ENCODE measurements around the gene TICAM1. TPM values are rescaled to one million over a fixed set of nuclear protein-coding genes. Genes with fewer than 3 reads are reported as not detected.

Gene TICAM1
- total and polyA plus RNA-seq, 2 of the 13 experiments (the other 11 are each of a cell fraction or from before 2014, with no cell fraction given), result 0.33 to 0.95 TPM

GRCh38 chr19:4791183-4792018 lies 40.1 kb downstream of the TICAM1 start, which contains the start of gene FEM1A:
Gene FEM1A, plus strand, starts transcription at chr19:4791734. Its CDS starts 121 bp downstream, at chr19:4791855.
- ChIA-PET CTCF (ENCODE audit: low intra/inter-chr PET ratio, low total read pairs) (interaction anchor here (0.8 to 3.1 kb wide), 4 partner anchors 12 to 67 kb away, joined by 4 to 68 read pairs (median 5); no protein-coding TSS in a partner anchor), POLR2A (interaction anchor here (0.6 to 1.5 kb wide), 22 partner anchors 10 to 929 kb away, joined by 3 to 15 read pairs (median 4); partner anchors contain the start of genes CATSPERD, DPP9, KDM4B and LONP1)
- Histone ChIP-seq H3K9ac (ENCODE audit: insufficient read depth, low read depth, low read length) (peak within 1 kb of the TSS; percentile 95), H3K4me1 (ENCODE audit: insufficient read depth, low read length) (peaks cover 51% of the 10 kb centered on the region), H3K27me3 (ENCODE audit: control insufficient read depth in 1 of 2, insufficient read depth in 2 of 2, low read length in 2 of 2) (no peaks in the 10 kb centered on the region), H3K27ac (ENCODE audit: extremely low read length, insufficient read depth, low read length) (peak within 1 kb of the TSS; percentile 79), H3K79me2 (ENCODE audit: insufficient read depth, low read length) (peaks cover 36% of the 10 kb centered on the region), H3K36me3 (replicated peaks in 1 of 2; ENCODE audit: control insufficient read depth in 1 of 2, insufficient read depth in 2 of 2, low read length in 2 of 2) (peaks cover 1 to 15% of the 10 kb centered on the region in 2 experiments; a peak in 3 of 5 replicates), H2AFZ (ENCODE audit: low read length) (no peak within 1 kb of the TSS), H3K9me3 (ENCODE audit: low read length) (no peaks in the 10 kb centered on the region), H4K20me1 (ENCODE audit: insufficient read depth, low read length) (no peaks in the 10 kb centered on the region), H3K4me3 (replicated peaks in 1 of 3; ENCODE audit: insufficient read depth in 1 of 3, low read depth in 2 of 3, low read length in 3 of 3) (peak within 1 kb of the TSS; percentile 67 to 94 (median 83)), H3K4me2 (ENCODE audit: low read depth, low read length) (peak within 1 kb of the TSS; percentile 84)
- 2% methylated on average over 11 of the region's 80 CpGs for WGBS (ENCODE audit: low lambda C conversion rate)
- DNase-seq (ENCODE audit: low spot score) (peak; percentile 100), FAIRE-seq (peak; percentile 100), ATAC-seq (peak; percentile 98)
- in situ Hi-C loops (cut with HindIII; ENCODE audit: extremely low pct_ligation_motif_present, low pct_unique_long_range_greater_than_20kb), result loop anchor here (5.0 kb wide), 1 partner anchor 59 kb away; no protein-coding TSS in a partner anchor
- intact Hi-C loops (cut with micrococcal nuclease; ENCODE audit: unreplicated experiment), result loop anchor here (1.0 to 2.0 kb wide), 2 partner anchors 59 to 67 kb away; no protein-coding TSS in a partner anchor
- no TSS peak for BruUV-seq (replicated peaks)
- TF ChIP-seq HMG20A (CRISPR knock-in tag; IDR thresholded peaks at IDR 0.05; ENCODE audit: borderline replicate concordance) (no peak), NCOR1 (IDR thresholded peaks at IDR 0.05; ENCODE audit: borderline replicate concordance, low read length) (no peak), ZNF232 (CRISPR knock-in tag; IDR thresholded peaks at IDR 0.05; ENCODE audit: borderline replicate concordance) (no peak), ZBTB38 (CRISPR knock-in tag; IDR thresholded peaks at IDR 0.05) (peak; percentile 45; the same call in 1 of the 2 replicates), ZKSCAN8 (CRISPR knock-in tag; IDR thresholded peaks at IDR 0.05; ENCODE audit: borderline replicate concordance) (no peak; the same call in 1 of the 2 replicates), HDAC2 (CRISPR knock-in tag; IDR thresholded peaks at IDR 0.05) (peak; percentile 15; the same call in 1 of the 2 replicates), ARNT2 (CRISPR knock-in tag; IDR thresholded peaks at IDR 0.05; ENCODE audit: low read depth) (peak; percentile 73), ZNF484 (CRISPR knock-in tag; IDR thresholded peaks at IDR 0.05; ENCODE audit: borderline replicate concordance, low read depth) (no peak), THAP7 (CRISPR knock-in tag; IDR thresholded peaks at IDR 0.05) (no peak; the same call in 1 of the 2 replicates), ZNF335 (CRISPR knock-in tag; IDR thresholded peaks at IDR 0.05) (no peak), SETDB1 (CRISPR knock-in tag; IDR thresholded peaks at IDR 0.05; ENCODE audit: borderline replicate concordance) (no peak), GMEB2 (CRISPR knock-in tag; IDR thresholded peaks at IDR 0.05; ENCODE audit: low read depth) (peak; percentile 67), ZBTB25 (CRISPR knock-in tag; IDR thresholded peaks at IDR 0.05) (no peak), ZNF225 (CRISPR knock-in tag; IDR thresholded peaks at IDR 0.05) (no peak), FOXO1 (CRISPR knock-in tag; IDR thresholded peaks at IDR 0.05) (no peak), ZNF180 (CRISPR knock-in tag; IDR thresholded peaks at IDR 0.05; ENCODE audit: borderline replicate concordance, low read depth) (peak; percentile 64; the same call in 1 of the 2 replicates), SAP130 (CRISPR knock-in tag; IDR thresholded peaks at IDR 0.05; ENCODE audit: low read depth) (peak; percentile 34; the same call in 1 of the 2 replicates), ZSCAN5A (CRISPR knock-in tag; IDR thresholded peaks at IDR 0.05; ENCODE audit: borderline replicate concordance) (no peak)

All from HepG2 (cell line).